Stimulated activated CD8-positive, alpha-beta memory T cell treated with anti-CD3 and anti-CD28 coated beads, Interleukin-12 subunit alpha, Interleukin-12 subunit beta, amount 100 ng/mL, for 1 hour (primary cell): ENCODE measurements around the gene HOXA7.

Experiments
- DNase-seq: peaks from one replicate; pipeline ENCODE4 v3.0.0-alpha.2; 2020; ENCODE audit warnings: low read depth

HOXA7 gene

DNA sequence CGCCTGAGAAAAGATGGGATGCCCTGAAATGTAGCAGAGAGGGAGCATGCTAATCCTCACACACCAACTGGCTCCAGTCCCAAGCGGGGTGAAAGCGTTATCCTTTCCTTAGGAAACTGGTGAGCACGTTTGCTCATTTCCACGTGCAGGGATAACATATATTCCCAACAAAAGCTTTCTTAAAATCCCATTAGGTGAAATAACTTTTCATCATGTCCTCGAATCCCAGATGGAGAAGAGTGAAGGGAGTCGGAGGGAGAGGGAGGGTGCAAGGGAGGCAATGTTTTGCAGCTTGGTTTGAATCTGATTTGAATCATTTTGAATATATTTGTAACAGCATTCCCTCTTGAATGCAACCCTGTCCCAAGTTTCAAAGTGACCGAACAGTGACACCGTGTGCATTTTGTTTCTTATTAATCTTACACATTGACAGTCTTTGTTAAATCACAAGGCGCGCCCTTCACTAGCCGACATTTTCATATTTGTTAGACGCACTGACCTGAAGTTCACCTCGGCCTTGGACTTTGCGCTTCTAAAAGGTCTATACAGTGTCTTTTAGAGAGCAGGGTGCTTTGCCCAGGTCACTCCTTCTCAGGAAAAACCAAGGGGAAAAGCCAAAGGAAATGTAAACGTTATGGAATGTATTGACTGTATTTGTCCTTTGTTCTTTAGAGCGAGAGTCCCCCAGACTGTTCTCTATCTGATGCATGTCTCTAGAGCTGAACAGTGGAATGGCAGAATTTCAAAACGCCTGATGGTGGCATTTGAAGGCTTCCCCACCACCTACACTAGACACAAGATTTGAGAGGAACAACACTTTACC, 22.9 kb downstream of the HOXA7 start:
- DNase-seq = no peak

DNA sequence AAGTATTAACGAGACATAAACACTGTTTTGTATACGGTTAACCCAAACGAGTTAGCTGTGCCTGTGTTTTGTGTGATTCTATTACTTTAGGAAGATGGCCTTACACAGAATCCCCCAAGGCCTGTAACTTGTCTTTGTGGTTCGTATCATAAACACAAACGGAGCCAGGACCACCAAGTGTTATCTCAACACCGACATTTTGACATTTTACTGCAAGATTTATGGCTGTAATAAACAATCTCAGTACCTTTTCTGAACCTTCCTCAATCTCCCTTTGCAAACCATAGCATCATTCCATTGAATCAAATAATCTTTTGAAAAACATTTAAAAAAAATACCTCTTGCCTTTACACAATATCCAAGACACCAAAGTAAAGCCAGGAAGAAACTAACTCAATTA, 23.5 kb downstream of the HOXA7 start:
- no peak for DNase-seq

DNA sequence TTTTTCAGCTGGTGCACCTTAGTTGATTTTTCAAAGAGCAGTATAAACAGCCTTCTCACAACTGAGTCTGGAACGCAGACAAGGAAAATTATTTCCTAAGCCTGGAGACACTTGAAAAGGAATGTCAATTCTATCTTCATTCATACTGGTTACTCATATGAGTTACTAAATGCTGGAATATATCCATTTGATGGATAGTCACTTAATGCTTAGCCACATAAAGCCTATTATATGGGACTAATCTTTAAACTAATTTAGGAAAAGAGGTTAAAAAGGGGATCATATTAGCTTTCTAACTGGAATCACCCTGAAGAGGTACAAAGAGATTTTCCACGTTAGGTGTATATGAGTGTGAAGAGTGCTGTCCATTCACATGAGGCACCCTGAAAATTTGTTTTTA, 24.3 kb downstream of the HOXA7 start:
- DNase-seq = no peak

DNA sequence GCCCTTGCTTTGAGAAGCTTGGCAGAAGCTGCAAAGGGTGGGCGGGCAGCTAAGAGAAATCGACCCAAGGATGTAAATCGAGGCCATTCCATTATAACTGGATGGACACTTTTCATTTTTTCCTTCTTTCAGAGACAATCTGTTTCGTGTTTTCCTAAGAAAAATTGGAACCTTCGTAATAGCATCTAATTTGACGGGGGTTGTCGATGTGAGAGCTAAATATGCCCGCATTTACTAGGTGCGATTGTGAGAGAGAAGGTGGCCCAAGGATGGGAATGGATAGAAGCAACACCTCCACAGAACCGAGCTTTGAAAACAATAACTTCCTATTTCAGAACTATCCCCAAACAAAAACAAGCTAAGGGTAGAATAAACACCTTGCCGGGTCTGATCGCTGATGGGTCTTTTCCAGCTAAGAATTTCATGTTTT, 25.1 kb downstream of the HOXA7 start:
- no peak for DNase-seq

DNA sequence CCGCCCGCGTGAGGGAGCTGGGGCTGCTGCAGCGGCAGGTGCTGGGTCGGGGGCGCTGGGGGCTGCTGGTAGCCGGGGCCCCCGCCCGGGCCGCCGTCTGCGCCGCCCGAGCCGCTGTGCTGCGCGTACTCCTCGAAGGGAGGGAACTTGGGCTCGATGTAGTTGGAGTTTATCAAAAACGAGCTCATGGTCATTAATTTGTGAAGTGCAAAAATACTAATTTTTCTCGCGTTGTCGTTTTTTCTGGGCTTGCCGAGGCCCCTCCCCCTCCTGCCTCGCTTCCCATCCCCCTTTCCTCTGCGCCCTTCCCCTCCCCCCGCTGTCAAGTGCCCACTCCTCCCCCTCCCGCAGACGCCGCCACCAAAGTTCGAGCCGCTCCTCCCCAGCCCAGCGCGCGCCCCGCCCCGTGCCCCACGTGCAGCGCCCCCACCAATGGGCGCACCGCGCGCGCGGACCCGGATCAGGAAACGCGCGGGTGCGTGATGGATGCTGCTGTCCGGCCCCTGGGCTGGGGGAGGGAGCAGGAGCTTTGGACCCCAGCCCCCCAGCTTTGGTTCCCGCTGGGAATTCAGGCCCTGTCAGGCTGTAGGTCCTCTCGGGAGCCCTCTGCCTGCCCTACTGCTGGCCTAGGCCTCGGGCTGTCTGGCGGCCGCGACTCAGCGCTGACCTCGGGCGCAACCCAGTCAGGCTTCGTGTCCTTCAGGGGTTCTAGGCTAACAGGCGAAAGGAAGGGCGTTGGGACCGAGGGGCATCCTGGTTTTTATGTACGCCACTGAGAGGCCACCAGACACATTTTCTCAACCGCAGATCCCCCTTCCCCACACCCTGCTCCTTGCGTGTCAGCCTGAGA, 25.7 kb downstream of the HOXA7 start, which contains the start of gene HOXA4:
Gene HOXA4, minus strand, starts transcription at position 218 of the 850 bp plus-strand sequence. Its CDS starts 24 bp downstream, at position 194.
- DNase-seq = peak; percentile 43

DNA sequence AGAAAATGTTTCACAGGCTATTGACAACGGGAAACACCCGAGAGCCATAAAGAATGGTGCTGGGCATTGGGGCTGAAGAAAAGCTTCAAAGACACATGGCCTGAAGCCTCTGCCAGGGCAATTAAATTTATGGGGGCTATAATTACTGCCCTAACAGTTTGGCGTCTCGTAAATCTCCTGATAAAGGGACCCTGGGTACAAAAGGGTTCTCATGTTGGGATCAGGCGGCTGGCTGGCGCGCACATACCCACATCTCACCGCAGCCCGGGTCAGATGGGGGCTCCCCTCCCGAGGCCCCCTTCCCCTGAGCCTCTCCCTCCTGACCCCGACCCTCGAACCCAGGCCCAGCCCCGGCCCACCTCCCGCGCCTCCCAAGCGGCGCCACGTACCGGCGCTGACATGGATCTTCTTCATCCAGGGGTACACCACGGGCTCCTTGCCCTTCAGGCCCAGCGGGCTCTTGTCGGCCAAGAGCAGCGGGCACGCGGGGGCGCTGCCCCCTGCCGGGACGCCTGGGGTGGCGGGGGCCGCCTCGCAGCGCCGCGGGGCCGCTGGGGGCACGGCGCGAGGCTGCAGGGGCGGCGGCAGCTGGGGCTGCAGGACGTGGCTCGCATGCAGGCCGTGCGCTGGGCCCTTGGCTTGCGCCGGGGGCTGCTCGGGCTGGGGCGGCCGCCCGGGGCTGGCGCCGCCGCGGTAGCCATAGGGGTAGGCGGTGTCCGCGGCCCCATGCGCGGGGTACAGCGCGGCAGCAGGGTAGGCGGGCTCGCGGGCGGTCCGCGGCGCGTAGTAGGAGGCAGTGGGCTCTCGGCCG, 26.5 kb downstream of the HOXA7 start:
- no peak for DNase-seq

DNA sequence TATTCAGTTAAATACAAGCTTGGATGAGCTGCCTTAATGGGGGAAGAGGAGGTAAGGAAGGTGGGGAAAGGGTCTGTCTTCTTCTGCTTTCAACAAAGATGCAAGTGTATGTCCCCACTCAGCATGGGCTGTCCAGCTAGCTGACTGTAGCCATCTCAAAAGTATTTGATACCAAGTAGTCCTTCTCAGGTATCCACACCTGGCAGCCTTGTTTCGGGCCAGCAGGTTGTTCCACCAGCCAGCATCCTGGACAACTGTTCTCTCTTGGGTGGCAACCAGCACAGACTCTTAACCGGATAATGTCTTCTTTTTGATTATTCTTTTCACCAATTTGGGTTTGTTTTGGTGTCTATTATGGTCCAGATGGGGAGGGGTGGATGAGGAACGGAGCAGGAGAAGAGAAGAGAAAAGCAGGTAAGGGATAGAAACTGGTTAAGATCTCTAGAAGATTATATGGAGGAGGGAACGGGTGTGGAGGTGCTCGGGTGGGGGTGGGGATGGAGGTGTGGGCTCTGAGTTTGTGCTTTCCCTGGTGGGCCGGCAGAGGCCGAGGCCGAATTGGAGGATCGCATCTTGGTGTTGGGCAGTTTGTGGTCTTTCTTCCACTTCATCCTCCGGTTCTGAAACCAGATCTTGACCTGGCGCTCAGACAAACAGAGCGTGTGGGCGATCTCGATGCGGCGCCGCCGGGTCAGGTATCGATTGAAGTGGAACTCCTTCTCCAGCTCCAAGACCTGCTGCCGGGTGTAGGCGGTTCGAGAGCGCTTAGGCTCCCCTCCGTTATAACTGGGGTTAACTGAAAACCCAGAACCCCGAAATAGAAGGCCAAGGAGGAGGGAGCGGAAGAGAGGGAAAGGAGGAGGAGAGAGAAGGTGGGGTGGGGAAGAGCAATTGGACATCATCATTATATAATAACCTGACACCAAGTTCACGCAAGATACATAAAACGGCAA, 27.4 kb downstream of the HOXA7 start:
- no peak for DNase-seq

DNA sequence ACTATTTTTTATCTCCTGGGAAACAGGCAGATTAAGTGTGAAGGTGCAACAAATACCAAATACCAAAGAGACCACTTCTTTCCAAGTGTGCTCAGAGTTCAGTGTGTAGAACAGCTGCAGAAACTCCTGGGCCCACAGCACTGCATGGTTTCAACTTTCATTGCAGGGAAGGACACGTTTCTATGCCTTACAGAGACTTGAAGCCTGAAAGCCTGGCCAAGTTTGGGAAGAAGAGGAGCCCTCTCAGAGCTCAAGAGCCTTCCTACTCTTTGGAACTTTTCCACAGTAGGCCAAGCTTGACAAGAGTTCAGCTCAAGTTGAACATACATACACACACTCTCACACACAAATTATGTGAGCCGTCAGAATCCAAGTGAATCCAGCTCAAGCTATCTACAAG, 28.4 kb downstream of the HOXA7 start:
- no peak for DNase-seq

DNA sequence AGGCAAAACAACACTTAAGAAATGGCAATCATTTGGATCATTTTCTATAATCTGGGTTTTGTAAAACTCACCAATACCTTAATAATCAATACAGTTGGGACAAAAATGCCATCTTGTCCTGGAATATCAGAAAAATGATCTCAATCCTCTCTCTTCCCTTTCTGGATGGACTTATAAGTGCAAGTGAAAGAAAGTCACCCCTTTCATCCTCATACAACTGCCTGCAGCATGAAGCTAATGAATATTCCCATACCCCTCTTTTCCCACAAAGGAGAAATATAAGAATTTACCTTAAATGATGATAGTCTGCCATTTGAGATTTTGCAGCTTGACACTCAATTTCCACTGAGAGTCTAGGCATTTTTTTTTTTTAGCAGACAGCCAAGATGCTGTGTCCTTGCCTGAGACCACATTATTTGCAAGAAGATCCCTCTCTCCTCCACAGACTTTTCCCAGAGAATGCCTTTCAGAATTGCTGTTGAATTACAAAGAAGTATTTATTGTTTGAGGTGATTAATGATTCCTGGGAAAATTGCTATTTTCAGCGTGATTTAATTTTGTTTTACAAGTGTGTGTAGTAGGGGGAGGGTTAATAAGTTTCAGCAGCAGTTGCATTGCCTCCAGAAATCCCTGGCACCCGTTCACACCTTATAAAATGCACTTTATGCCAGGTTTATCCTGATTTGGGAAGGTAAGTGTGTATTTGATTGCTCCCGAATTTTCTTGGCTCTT, 29.7 kb downstream of the HOXA7 start:
- DNase-seq = no peak

DNA sequence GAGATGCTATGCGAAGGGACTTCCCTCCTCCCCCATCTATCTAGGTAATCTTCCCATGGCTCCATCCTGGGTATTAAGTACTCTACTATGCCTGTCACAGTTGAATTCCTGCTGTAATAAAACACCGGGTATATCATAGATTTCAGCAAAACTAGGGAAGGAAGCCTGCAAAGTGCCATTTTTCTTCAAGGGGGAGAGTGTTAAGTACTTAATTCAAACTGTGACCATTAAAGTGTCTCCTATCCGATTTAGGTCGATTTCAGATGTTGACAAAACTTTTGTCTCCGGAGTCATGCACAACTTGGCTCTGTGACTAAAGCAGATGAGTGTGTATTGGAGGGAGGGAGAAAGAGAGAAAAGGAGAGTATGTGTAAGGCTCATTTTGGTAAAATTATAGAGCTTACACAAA, 30.5 kb downstream of the HOXA7 start:
- no peak for DNase-seq

DNA sequence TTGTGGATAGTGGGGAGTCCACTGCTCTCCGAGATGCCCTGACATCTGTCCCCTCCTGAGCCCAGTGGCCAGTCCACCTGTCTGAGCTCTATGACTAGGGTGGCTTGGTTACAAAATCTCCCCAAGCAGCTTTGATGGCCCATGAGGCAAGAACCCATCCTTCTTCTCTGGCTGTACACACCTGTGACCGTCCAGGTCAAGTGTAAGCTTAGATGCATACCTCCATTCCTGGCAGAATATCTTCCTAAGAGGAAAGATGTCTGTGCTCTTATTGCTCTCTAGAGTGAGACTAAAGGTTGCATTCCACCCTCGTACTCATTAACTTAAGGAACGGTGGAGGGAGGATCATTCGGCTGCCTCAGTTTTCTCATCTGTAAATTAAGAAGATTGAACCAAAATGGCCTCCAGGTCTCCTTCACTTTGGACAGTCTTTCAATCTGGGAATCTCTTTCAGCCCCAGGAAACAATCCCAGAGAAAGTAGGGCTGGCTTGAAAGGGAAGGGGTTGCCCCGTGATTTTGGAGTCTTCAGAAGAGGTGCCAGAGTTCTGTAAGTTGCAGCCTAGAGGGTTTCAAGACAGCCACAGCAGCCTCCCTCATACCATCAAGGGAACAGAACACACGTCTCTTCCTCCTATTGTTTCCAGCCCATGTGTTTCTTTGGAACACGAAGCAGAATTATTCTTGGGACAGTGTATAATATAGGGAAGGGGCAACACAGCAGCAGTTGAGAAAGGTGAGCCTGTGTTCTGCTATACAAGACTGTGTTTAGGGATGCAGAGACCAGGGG, 31.4 kb downstream of the HOXA7 start:
- no peak for DNase-seq

DNA sequence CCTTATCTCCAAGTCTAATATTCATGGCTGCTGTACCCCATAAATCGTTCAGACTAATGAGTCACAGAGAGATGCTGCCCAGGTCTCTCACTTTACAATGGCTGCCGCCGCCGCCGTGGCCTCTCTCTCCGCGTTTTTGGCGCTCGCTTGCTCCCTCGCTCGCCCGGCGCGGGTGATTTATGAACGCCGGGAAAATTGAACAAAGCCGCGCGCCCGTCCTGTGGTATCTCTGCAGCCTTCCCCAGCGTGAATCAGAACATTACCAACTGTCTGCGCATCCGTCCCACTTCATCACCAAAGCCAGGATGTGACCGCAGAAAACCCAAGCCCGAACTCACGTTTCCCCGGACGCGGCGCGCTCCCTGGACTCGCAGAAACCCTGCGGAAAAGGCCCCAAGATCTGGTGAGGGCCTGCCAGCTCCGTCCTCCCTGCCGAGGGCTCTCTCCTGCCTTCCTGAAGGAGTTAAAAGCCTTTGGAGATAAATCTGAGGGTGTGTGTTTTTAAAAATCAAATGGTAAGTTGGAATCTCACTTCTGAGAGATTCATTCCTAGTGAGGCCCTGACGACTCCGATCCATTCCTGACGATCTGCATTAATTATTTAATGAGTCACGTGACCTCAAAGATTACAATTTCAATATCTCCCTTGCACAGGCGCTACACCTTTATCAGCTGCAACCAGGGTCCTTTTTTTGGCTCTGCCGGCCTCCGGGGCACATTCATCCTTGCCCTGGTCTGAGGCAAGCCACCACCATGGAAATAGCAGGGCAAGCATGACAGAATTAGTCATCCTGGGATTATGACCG, 32.2 kb downstream of the HOXA7 start:
- no peak for DNase-seq

DNA sequence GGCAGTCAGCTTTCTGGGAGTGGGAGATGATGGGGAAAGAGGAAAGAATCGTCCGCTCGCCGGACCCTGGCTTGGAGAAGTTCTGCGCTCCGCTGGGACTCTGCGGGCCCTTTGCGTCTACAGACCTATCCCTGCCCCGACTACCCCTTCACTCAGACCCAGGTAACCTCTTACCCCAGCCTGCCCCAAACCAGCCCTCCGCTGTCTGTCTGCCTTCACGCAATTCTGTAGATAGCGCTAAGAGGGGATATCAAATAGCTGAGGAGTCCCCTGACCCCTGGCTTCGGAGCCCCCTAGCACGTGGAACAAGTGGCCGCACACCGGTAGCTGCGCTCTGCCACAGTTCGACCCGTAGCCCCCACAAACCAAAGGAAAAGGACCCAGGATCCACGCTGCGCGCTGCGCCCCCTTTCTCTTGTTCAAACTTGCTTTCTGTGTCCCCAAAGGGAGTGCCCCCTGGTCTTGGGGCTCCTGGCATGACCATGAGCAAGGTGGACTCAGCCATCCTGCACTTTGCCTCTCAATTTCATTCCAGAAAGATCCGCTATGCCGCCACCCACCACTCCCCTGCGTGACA, 32.9 kb downstream of the HOXA7 start:
- no peak for DNase-seq

DNA sequence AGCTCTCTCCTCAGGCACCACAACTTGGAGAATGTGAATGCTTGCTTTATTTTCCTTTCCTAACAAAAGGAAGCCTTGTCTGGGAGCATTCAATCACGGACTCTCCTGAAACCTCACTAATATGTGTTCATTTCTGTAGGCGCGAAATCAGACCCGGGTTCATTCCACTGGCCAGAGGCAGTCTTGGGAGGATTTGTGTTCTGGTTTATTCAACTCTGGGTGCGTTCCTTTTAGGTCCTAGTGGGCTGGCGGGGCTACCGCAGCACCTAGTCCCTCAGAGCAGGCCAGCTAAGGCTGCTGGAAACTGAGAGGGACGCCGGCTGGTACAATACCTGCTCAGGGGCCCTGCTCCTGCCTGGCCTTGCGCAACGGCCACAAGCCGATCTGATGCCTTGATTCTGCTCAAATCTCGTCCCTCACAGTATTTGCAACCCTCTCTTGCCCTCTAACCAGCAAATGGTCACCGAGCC, 33.4 kb downstream of the HOXA7 start:
- DNase-seq = no peak

DNA sequence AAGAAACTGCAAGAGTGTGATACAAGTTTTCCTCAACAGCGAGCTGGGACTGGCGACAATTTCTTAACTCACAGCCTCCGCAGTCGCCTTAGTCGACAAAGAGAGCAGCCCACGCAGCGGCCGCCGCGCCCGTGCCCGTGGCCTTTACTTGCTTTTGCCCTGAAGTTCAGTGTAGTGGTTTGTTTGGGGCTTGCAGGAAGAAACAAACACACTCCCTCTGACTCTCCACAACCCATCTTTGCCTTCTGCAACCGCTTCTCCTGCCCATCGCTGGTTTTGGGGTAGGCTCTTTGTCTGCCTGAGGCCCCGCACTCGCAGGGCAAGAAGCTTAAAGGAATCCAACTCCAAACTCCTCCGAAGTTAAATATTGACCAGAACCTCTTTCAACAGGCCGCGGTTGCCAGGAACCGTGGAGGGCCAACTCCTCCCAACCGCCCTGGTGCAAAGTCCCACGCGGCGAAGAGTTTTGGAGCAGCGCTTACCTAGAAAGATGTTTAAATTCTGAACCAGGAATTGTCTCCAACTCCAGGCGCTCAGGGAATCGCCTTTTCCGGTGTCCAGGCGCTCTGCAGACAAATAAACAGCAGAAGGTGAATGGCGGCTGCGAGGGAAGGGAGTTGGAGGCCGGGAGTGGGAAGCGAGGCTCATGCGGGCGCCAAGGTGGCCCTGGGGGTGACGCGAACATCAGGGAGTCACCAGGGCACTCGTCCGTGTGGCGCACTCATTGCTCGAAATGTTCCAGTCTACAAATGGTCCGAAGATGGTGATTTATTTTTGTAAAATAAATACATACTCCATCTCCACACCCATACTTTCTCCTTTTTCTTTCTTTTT, 34.2 kb downstream of the HOXA7 start:
- no peak for DNase-seq

DNA sequence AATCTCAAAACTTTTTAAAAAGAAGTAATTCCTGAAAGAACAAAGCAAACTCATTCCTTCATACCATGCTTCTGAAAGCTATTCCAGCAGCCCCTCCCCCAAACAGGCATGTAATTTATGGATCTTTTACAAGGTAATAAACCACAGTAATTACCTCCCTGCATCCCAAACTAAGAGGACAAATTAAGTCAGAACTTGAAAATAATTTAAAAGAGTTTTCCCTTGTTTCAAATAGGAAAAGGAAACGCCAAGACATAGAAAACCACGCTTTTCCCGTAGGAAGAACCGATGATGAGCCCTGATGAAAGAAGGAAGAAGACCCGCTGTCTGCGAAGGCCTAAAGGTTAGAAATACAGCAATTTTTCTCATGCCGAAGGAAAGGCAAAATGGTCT, 34.8 kb downstream of the HOXA7 start:
- no peak for DNase-seq

DNA sequence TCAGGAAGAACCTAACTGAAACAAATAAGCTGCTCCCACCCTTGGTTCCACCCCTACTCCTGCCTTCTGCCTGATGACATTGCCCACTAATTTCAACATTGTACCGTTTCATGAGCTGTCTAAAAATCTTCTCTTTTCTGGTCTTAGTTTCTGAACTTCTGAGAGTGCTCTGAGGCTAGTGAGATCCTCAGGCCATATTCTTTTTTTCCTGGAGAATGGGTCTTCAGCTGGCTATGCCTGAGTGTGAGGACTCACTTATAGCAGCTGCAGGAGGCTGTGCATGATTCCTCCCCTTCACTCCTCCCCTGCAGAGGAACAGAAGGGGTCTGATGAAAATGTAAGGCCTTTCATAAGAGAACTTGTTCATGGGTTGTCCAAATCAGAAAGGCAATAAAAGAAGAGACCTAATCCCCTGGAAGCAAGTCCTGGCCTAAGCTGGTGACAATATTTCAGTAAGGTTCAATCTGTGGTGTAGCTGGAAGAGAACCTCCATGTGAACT, 37.0 kb downstream of the HOXA7 start:
- DNase-seq = no peak
